ENCODE results near the gene ATP8B1. TPM values are rescaled to one million over a fixed set of nuclear protein-coding genes. Genes with fewer than 3 reads are reported as not detected.

The ATP8B1 gene
- total RNA-seq, 6 experiments from 2014 or later, result 9.0 to 18.4 (median 17.1) TPM

- intact Hi-C loops (cut with DNase I), result no loop called here
- ATAC-seq, result peak in 3 of 4 donors; percentile 5 to 32 (median 5)
- peaks cover 0 to 32% (median 8%) of the 10 kb centered on the region in 4 donors for H3K4me1 ChIP-seq
Observed at GRCh38 chr18:57780318-57780705, 22.8 kb downstream of the ATP8B1 start.

GRCh38 chr18:57776767-57777166, 26.3 kb downstream of the ATP8B1 start:
- no peaks in the 10 kb centered on the region for H3K9me3 ChIP-seq
- ATAC-seq, result peak in 1 of 4 donors; percentile 7
- TF ChIP-seq, protein P1, sequence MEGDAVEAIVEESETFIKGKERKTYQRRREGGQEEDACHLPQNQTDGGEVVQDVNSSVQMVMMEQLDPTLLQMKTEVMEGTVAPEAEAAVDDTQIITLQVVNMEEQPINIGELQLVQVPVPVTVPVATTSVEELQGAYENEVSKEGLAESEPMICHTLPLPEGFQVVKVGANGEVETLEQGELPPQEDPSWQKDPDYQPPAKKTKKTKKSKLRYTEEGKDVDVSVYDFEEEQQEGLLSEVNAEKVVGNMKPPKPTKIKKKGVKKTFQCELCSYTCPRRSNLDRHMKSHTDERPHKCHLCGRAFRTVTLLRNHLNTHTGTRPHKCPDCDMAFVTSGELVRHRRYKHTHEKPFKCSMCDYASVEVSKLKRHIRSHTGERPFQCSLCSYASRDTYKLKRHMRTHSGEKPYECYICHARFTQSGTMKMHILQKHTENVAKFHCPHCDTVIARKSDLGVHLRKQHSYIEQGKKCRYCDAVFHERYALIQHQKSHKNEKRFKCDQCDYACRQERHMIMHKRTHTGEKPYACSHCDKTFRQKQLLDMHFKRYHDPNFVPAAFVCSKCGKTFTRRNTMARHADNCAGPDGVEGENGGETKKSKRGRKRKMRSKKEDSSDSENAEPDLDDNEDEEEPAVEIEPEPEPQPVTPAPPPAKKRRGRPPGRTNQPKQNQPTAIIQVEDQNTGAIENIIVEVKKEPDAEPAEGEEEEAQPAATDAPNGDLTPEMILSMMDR (IDR thresholded peaks at IDR 0.05), result no peak
- no peak for TF ChIP-seq POLR2A (IDR thresholded peaks at IDR 0.05)
- H3K4me3 ChIP-seq, result no peak overlapping the region
- H3K27ac ChIP-seq, result no peak overlapping the region
- peaks cover 0 to 30% (median 8%) of the 10 kb centered on the region in 4 donors for H3K4me1 ChIP-seq
- H3K36me3 ChIP-seq, result no peaks in the 10 kb centered on the region
- intact Hi-C loops (cut with DNase I), result no loop called here
- 11% methylated on average over 4 of the region's 4 CpGs for WGBS (ENCODE audit: insufficient coverage, low coverage, low lambda C conversion rate, missing lambda C conversion rate)
- DNase-seq, result no peak
- no peaks in the 10 kb centered on the region for H3K27me3 ChIP-seq

More at GRCh38 chr18:57780318-57780705, 22.8 kb downstream of the ATP8B1 start:
- DNase-seq, result no peak
- no peak for TF ChIP-seq POLR2A (IDR thresholded peaks at IDR 0.05)
- TF ChIP-seq, protein P1 (IDR thresholded peaks at IDR 0.05), result no peak
- Histone ChIP-seq H3K36me3 (no peaks in the 10 kb centered on the region), H3K4me3 (no peak overlapping the region), H3K9me3 (no peaks in the 10 kb centered on the region), H3K27ac (peak overlapping the region; percentile 16 to 73 (median 62)), H3K27me3 (no peaks in the 10 kb centered on the region)
- WGBS (ENCODE audit: insufficient coverage, low coverage, low lambda C conversion rate, missing lambda C conversion rate), result 26% methylated on average over 2 of the region's 2 CpGs

- no peaks in the 10 kb centered on the region for H3K9me3 ChIP-seq
- ATAC-seq, result no peak
- intact Hi-C loops (cut with DNase I), result no loop called here
- no peak overlapping the region for H3K4me3 ChIP-seq
- TF ChIP-seq, protein P1 (IDR thresholded peaks at IDR 0.05), result no peak
- TF ChIP-seq POLR2A (IDR thresholded peaks at IDR 0.05), result no peak
- no peaks in the 10 kb centered on the region for H3K36me3 ChIP-seq
- WGBS (ENCODE audit: insufficient coverage, low coverage, low lambda C conversion rate, missing lambda C conversion rate), result 76% methylated on average over 3 of the region's 3 CpGs
- DNase-seq, result no peak
- H3K4me1 ChIP-seq, result peaks cover 0 to 32% (median 7%) of the 10 kb centered on the region in 4 donors
- peak overlapping the region in 1 of 3 donors; percentile 14 for H3K27ac ChIP-seq
- no peaks in the 10 kb centered on the region for H3K27me3 ChIP-seq
Observed at GRCh38 chr18:57776354-57776753, 26.8 kb downstream of the ATP8B1 start.

DNA sequence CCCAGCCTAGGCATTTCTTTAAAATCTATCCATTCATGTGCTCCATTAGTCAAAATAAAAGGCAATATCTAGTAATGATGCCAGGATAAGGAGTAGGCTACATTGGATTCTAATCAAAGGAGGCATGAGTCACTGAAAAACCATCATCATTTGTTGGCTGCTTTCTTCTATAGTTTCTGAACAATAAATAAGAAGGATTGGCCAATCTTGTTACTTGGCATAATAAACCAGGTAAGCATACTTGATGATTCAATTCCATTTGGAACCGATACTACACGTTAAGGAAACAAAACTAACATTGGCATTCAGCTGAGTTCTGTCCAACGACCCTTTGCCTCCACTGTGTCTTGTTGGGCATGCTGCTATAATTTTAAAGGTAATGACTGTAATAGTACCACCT, 27.2 kb downstream of the ATP8B1 start:
- intact Hi-C loops (cut with DNase I), result no loop called here
- no peaks in the 10 kb centered on the region for H3K36me3 ChIP-seq
- no peak for TF ChIP-seq POLR2A (IDR thresholded peaks at IDR 0.05)
- TF ChIP-seq, protein P1 (IDR thresholded peaks at IDR 0.05), result no peak
- peaks cover 0 to 29% (median 5%) of the 10 kb centered on the region in 4 donors for H3K4me1 ChIP-seq
- H3K27me3 ChIP-seq, result no peaks in the 10 kb centered on the region
- H3K27ac ChIP-seq, result peak overlapping the region in 1 of 3 donors; percentile 14
- ATAC-seq (peak in 1 of 4 donors; percentile 25), DNase-seq (no peak)
- no peak overlapping the region for H3K4me3 ChIP-seq
- no peaks in the 10 kb centered on the region for H3K9me3 ChIP-seq
- WGBS (ENCODE audit: insufficient coverage, low coverage, low lambda C conversion rate, missing lambda C conversion rate), result 18% methylated on average over 3 of the region's 3 CpGs
